Right lobe of liver (tissue), 4 donors: ENCODE data around the gene IQUB.

Experiments used
- CTCF ChIP-seq, 4 donors: fragments of 200-600 bp in 3 of 4; fragments of 450-650 bp in 1 of 4; IDR thresholded peaks; one replicate each; pipeline versions ENCODE4 v1.5.1 to v1.8.0; 2016 to 2022; ENCODE audit warnings: antibody characterized with exemption in 4 of 4, mild to moderate bottlenecking in 2 of 4
- POLR2A ChIP-seq: fragments of 450-650 bp; IDR thresholded peaks from one replicate; pipeline ENCODE4 v1.6.1; 2017; ENCODE audit warnings: antibody characterized with exemption, mild to moderate bottlenecking
- donor health status: DM: no; HTN: no; CAD: no.
- donor health status: DM: no; HTN: no; CAD: no.
- donor health status: DM: no; HTN: yes; CAD: no.

- TF ChIP-seq CTCF (IDR thresholded peaks at IDR 0.05) (no peak), POLR2A (no peak)
Measured at GRCh38 chr7:123539871-123540270, 5.5 kb upstream of the IQUB start.
